ENCODE measurements around the gene PHLDB1.
"Not testable (repeated sequence)": the region's sequence is repeated elsewhere in the genome, so short reads cannot be mapped to it uniquely, and the experiment has no call there.

PHLDB1 gene

GRCh38 chr11:118607401-118608359, at the start of gene PHLDB1:
Gene PHLDB1 (plus strand): TSS chr11:118607615. CDS start chr11:118613837, 6,222 bp downstream.
- peak; percentile 53 for DNase-seq

- no peak for DNase-seq
These were observed 46.6 kb upstream of the PHLDB1 start for GRCh38 chr11:118560806-118561205.

GRCh38 chr11:118565051-118565450, 42.4 kb upstream of the PHLDB1 start:
- no peak for DNase-seq

GRCh38 chr11:118569670-118570069, 37.7 kb upstream of the PHLDB1 start:
- DNase-seq = no peak

- no peak for DNase-seq
These were observed 36.6 kb upstream of the PHLDB1 start for GRCh38 chr11:118570787-118571186.

GRCh38 chr11:118571701-118572060, 35.7 kb upstream of the PHLDB1 start:
- not testable (repeated sequence) for DNase-seq

GRCh38 chr11:118572061-118572980, 35.1 kb upstream of the PHLDB1 start, which contains the start of gene ARCN1:
Gene ARCN1 (plus strand): TSS chr11:118572409. CDS start chr11:118572548, 139 bp downstream.
- DNase-seq = peak; percentile 86

GRCh38 chr11:118572981-118573550, 34.3 kb upstream of the PHLDB1 start:
- DNase-seq = peak; percentile 61

- no peak for DNase-seq
These were observed 32.8 kb upstream of the PHLDB1 start for GRCh38 chr11:118574636-118575035.

- DNase-seq = not testable (repeated sequence)
These were observed 29.4 kb upstream of the PHLDB1 start for GRCh38 chr11:118577995-118578394.

- no peak for DNase-seq
These were observed 26.4 kb upstream of the PHLDB1 start for GRCh38 chr11:118581057-118581456.

- no peak for DNase-seq
These were observed 19.5 kb upstream of the PHLDB1 start for GRCh38 chr11:118587952-118588351.

GRCh38 chr11:118592616-118593367, 14.6 kb upstream of the PHLDB1 start:
- no peak for DNase-seq

- peak; percentile 80 for DNase-seq
These were observed 12.4 kb upstream of the PHLDB1 start for GRCh38 chr11:118594984-118595383.

- no peak for DNase-seq
These were observed 10.9 kb upstream of the PHLDB1 start for GRCh38 chr11:118596224-118597146.

- DNase-seq = no peak
These were observed 9.9 kb upstream of the PHLDB1 start for GRCh38 chr11:118597556-118597955.

- DNase-seq = no peak
These were observed 5.1 kb upstream of the PHLDB1 start for GRCh38 chr11:118602331-118602730.

- not testable (repeated sequence) for DNase-seq
These were observed 3.7 kb upstream of the PHLDB1 start for GRCh38 chr11:118603709-118604108.

GRCh38 chr11:118604566-118604965, 2.8 kb upstream of the PHLDB1 start:
- no peak for DNase-seq

- DNase-seq = no peak
These were observed 2.1 kb upstream of the PHLDB1 start for GRCh38 chr11:118605116-118605867.
